ENCODE data around the gene AGPAT1.
"Not testable (repeated sequence)": the region's sequence is repeated elsewhere in the genome, so short reads cannot be mapped to it uniquely, and the experiment has no call there.

Gene AGPAT1

DNA sequence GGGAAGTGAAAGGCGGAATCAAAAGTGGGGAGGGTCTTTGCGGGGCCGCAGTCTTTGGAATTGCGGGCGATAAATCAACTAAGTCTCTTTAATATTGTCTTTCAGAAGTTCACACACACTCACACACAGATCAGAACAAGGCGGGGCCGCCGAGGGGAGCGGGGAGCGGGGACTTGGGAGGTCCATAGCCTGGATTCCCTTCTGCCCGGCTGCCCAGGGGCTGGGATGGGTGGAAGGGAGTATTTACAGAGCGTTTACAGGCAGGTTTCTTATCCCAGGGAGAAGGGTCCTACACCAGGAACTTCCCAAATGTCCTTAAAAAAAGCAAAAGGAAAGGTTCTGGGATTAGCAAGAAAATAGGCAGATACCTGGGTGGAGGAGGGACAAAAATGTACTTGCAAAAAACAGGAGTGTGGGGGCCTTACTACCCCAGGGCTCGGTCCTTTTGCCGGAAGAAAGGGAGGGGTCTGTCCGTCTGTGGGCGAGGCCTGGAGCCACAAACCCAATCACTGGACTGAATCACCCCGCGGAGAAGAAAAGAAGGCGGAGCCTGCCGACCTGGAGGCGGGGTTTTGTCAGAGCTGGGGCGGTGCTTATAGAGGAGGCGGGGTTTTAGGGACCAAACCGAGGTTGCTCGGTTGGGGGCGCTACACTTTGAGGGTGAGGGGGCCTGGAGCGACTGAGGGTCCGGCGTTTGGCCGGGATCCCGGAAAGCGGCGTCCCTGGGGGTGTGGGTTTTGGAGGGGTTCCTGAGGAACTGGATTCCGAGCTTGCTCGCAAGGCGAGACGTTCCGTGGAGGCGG, 27.4 kb downstream of the AGPAT1 start:
- peak; percentile 70 to 79 for DNase-seq (ENCODE audit: low read depth in 2 of 2)

DNA sequence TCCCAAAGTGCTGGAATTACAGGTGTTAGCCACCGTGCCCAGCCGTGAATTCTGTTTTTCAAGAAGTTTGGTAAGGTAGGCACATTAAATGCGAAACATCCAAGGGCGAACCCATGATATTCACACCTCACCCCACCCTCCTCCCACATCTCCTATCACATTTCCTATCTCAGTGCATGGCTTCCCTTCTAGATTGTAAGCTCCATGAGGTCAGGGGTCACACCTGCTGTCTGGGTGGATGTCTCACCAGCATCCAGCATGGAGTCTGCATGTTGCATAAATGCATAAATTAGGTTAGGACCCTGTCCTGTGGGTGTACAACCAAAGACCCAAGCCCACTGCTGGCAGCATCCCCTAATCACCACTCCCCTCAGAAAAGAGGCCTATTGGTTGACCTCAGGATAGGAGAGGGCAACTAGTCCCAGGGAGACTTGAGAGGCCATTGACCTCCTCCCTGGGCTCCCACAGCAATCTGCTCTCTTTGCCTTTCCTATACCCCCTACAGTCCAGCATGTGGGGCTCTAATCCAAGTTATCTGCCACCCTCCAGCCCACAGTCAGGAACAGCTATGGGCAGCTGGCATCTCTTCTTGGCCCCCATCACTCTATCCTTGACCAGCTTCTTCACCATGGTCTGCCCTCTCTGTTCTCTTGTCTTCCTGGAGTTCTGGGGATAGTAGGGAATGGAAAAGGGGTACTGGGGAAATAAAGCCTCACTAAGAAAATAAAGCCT, 28.3 kb downstream of the AGPAT1 start:
- no peak for DNase-seq (ENCODE audit: low read depth in 2 of 2)

DNA sequence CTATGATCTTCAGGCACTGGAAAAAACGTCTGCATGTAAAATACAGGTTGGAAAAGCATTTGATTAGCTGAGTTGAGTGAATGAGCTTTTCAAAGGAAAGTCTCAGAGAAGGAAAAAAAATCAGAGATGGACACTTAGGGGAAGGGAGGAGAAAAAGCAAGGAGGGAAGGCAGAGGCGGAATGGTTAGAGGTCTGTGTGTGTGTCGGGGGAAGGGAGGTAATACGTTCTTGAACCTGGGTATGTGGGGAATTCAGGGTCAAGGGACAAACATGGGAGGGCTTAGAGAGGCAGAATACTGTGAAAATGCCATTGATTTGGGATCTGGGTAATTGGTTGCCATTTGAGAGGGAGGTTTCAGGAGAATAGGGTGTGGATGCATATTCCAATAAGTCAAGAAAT, 29.2 kb downstream of the AGPAT1 start:
- DNase-seq (ENCODE audit: low read depth in 2 of 2): no peak

DNA sequence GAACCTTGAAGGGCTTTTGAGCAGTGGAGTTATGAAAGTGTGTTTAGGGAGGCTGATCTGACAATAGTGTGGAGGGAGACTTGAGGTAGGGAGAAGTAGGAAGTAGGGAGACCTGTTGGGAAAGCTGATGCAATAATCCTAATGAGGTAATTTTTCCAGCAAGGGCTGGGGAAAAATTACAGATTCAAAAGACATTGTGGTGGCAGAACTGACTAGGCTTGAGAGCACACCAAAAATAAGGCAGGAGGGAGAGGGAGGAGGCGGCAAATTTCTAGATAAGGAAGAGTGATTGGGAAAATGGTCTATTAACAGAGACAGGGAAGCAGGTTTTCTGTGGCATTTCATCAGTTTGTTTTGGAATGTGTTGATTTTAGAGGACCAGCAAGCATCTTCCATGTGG, 29.6 kb downstream of the AGPAT1 start:
- DNase-seq (ENCODE audit: low read depth in 2 of 2): no peak

DNA sequence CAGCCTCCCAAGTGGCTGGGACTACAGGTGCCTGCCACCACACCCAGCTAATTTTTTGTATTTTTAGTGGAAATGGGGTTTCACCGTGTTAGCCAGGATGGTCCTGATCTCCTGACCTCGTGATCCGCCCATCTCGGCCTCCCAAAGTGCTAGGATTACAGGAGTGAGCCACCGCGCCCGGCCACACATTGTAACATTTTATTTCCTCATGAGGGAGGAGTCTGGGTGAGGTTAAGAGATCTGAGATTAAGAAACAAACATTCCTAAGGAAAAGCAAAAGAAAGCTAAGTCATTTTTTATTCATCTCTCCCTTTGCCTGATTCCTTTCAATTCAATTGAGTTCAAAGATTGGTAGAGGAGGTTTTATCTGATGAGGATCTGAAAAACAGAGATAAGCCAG, 31.6 kb downstream of the AGPAT1 start:
- DNase-seq (ENCODE audit: low read depth in 2 of 2): not testable (repeated sequence)

DNA sequence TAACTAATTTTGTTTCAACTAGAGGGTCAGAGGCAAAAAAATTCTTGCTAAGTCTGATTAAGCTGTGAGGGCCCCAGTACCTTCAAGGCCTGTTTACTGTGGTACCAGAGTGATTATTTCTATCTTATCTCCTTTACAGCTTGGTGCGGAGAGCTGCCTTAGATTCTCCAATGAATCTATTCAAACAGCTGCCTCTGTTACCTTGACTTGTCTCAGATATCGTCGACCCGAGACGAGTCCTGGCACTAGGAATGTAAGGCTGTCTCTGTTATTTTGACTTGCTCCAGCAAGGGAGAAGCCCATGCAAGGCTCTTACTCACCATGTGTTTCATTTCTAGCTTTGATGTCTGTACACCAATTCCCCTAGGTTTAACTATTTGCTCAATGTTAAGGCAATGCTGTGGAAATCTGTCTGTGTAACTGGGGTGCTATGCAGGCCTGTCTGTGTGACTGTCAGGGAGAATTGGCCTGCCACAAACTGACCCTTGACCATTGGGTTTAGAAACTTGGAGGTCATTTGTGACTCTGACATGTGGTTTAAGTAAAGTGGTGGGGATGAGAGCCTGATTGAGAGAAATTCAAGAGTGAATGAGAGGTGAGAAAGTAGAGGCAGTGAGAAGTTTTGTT, 35.4 kb downstream of the AGPAT1 start:
- no peak for DNase-seq (ENCODE audit: low read depth in 2 of 2)

DNA sequence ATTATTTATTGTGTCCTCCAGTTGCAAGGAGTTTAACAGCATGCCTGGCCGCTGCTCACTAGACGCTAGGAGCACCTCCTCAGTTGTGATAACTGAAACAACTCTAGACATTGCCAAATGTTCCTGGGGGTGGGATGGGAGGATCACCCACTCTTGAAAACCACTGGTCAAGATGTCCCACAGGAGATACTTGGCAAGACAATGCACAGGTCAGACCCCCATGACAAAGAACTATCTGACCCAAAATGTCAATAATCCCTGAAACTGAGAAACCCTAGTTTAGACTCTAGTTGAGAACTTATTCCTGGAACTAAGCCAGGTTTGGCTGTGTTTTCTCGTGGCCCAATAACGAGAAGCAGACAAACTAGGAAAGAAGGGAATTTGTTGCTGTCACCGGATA, 36.3 kb downstream of the AGPAT1 start:
- no peak for DNase-seq (ENCODE audit: low read depth in 2 of 2)

DNA sequence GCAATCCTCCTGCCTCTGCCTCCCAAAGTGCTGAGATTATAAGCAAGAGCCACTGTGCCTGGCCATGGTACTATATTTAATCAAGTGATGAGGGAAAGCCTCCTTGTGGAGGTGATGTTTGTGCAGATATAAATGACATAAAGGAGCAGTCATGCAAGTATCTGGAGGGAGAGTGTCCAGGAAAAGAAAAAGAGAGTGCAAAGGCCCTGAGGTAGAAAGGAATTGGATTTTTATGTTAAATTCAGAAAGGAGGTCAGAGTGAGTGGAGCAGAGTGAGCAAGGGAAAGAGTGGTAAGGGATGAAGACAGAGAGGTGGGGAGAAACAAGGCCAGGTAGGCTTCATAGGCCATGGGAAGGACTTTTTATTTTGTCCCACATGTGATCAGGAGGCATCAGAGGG, 38.4 kb downstream of the AGPAT1 start:
- DNase-seq (ENCODE audit: low read depth in 2 of 2): no peak

DNA sequence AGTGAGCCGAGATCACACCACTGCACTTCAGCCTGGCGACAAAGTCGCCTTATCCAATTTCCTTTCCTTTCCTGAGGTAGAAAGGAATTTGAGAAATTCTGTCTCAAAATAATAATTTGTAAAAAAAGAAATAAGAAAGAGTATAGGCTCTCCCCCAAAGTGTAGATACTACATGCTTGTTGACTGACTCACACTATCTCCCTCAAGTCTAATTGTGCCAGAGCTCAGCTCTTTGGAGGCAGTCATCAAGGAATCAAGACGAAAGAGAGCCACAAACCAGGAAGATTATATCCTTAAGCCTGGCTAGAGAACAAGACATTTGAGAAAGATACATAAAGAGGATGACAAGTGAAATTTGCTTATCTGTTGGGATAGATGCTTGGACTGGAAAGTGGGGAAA, 42.1 kb downstream of the AGPAT1 start:
- no peak for DNase-seq (ENCODE audit: low read depth in 2 of 2)

DNA sequence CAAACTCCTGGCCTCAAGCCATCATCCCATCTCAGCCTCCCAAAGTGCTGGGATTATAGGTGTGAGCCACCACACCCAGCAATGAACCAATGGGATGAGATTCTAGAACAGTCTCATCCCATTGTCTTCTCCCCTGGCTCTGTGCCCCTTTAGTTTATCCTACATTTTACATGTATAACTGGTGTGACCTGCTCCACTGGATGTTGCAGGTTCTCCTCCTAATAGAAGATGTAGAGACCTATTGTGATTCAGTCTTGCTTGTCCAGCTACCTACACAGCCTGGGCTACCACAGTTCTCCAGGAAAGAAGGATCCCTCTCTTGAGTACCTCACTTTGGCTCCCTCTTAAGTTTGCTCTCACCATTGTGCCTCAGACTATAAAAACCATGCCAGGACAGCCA, 43.8 kb downstream of the AGPAT1 start:
- no peak for DNase-seq (ENCODE audit: low read depth in 2 of 2)

DNA sequence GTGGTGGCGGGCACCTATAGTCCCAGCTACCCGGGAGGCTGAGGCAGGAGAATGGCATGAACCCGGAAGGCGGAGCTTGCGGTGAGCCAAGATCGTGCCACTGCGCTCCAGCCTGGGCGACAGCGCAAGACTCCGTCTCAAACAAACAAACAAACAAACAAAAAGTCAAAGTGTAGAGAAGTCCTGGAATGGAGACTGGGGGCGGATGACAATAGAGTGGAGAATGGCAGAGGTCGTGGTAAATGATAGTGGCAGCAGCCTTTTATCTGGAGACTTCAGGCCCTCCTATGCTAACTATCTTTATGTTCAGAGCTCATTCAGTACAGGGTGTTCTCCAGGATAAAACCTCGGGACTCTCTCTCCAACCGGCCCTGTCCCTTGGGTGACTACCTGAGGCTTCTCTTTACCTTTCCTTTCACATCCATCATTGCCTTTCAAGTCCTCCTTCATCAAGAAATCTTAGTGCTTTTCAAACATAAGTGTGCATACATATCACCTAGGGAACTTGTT, 44.4 kb downstream of the AGPAT1 start:
- no peak for DNase-seq (ENCODE audit: low read depth in 2 of 2)

DNA sequence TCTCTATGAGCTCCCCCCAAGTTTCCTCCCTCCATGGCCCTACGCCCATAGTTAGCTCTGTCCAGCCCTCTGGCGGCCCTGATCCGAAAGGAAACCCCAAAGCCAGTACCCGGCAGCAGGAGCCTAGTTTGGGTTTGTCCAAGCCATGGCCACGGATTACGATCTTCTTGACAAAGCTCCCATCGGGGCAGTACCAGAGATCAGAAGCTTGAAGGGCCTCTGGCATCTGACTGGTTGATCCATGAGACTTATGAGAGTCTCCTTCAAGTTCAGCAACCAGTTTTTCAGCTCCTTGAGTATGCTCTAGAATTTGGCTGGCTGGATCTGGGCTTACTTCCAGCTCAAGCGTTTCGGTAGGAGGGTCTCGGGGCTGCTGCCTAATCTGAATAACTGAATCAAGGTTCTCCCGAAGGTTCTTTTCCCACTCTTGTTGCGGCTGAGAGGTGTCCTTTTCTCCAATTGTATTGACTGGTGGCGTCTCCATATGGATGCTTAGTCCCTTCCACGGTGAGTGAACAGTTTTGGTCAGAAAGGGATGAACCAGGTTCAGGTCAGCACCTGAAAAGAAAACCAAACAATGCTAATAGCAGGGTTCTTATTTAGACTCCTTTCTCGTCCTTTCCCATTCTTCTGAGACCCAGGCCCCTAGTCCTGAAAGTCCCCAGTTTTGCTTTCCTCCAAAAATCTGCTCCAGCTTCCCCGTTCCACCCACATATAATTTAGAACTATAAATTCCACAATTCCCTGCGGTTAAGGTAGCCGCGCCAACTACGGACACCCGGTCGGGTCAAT, 46.4 kb downstream of the AGPAT1 start:
- no peak for DNase-seq (ENCODE audit: low read depth in 2 of 2)

DNA sequence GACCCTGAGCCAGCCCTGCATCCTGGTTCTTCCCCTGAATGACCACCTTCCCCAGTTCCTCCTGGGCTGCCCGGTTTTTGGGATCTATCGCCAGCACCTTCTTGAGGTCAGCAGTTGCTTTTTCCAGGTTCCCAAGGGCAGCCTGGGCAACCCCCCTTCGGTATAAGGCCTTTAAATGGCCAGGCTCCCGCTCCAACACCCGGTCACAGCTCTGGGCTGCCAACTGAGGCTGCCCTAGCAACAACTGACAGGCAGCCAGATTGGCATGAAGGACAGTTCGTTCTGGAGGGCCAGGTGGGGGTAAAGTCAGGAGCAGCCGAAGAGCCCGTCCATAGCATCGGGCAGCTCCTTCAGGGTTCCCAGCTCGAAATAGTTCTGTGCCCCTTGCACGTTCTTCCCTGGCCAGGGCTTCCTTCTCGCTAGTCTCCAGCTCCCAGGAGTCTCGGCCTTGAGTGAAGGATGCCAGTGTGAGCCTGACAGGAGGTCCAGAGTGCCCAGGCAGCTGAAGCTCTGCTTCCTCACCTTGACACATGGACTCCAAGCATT, 47.1 kb downstream of the AGPAT1 start:
- no peak for DNase-seq (ENCODE audit: low read depth in 2 of 2)

DNA sequence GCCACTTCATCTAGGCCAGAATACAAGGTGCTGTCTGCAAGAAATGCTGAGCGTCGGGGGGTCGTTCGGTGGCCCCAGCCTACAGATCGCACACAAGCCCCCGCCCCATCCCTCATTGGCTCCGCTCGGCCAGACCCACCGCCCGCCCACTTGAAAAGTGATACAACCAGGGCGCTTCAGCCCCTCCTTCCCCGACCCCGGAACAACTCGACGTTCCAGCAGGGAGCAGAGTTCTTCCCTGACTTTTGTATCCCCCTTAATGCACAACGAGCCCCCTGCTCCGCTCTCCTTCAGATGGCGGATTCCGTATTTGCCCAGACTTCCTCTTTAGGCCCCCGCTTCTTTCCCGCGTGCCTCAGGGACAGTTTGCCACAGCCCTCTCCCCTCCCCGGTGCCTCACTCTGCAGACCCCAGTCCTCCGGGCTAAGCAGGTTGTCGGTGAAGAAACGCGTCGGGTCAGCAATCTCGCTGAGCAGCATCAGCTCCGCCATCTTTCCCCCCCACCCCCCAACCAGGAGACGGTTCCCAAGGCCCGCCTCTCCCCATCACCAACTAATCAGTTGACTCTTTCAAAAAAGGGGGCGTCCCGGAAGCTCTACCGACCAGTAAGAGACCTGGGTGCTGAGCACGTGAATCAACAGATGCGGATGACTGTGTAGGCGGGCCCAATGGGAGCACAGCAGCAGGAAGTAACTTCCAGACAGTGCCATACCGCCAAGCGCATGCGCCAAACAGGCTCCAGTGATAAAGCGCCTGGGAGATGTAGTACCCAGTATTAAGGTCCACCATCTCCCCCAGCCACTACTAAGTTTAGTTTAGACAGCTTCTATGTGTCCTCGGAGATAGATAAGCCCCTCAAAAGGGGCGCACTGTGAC, 47.9 kb downstream of the AGPAT1 start, which contains the start of gene ATF6B:
TSS of gene ATF6B (minus strand) at position 530 of the 876 bp plus-strand sequence. CDS start at position 491, 39 bp downstream.
- peak; percentile 97 for DNase-seq (ENCODE audit: low read depth in 2 of 2)

DNA sequence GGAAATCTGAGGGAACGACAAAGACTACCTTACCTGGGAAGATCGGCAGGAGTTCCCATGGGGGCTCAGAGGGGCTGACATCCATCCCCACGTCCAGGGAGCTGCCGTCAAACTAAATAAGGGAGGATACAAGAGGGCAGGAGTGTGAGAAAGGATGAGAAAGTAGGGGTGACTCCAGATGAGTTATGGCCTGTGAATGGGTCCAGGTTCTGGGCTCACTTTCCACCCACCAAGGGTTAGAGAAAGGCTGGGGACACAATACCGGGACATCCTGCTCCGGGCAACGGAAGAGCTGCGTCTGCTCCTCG, 48.5 kb downstream of the AGPAT1 start:
- DNase-seq (ENCODE audit: low read depth in 2 of 2): no peak

DNA sequence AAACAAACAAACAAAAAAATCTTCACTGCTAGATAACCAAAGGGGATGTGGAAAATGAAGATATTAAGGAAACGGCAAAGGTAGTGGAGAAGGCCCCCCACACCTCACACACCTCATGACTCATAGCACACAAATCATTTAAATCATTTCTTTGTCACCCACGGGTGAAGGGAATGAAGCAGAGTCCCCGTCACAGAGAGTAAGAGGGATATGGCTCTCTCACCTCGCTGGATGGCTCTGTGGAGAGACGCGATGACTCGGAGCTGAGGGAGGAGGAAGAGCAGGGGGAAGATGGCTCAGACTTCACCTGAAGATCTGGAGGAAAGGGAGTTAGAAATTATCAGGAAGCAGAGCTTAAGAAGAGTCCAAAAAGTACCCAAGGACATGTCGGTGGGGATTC, 49.0 kb downstream of the AGPAT1 start:
- DNase-seq (ENCODE audit: low read depth in 2 of 2): no peak

DNA sequence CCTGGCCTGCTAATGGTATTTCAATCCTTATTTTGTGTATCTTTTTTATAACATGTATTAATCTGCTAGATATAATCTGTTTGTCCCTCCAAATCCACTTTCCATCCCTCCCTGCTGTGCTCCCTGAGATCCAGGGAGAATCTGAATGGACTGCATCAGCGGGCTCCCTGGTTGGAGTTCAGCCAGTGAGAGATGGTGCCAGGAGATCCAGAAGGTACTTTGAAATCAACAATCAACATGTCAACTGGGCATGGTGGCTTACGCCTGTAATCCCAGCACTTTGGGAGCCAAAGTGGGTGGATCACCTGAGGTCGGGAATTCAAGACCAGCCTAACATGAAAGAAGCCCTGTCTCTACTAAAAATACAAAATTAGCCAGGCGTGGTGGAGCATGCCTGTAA, 52.2 kb downstream of the AGPAT1 start:
- DNase-seq (ENCODE audit: low read depth in 2 of 2): no peak

DNA sequence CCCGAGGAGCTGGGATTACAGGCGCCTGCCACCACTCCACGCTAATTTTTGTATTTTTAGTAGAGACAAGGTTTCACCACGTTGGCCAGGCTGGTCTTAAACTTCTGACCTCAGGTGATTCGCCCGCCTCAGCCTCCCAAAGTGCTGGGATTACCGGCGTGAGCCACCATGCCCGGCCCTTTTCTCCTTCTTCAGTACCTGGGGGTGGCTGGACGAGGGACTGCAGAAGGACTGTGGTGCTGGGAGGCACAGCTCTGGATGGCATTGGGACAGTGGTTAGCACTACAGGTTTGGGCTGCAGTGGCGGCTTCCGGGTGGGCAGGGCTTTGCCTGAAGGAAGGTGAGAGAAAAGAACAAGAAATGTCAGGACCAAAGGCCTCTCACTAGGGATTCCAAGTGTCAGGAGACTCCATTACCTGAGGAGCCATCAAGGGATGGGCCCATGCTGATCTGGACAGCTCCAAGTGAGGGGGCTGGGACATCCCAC, 55.3 kb downstream of the AGPAT1 start:
- no peak for DNase-seq (ENCODE audit: low read depth in 2 of 2)

DNA sequence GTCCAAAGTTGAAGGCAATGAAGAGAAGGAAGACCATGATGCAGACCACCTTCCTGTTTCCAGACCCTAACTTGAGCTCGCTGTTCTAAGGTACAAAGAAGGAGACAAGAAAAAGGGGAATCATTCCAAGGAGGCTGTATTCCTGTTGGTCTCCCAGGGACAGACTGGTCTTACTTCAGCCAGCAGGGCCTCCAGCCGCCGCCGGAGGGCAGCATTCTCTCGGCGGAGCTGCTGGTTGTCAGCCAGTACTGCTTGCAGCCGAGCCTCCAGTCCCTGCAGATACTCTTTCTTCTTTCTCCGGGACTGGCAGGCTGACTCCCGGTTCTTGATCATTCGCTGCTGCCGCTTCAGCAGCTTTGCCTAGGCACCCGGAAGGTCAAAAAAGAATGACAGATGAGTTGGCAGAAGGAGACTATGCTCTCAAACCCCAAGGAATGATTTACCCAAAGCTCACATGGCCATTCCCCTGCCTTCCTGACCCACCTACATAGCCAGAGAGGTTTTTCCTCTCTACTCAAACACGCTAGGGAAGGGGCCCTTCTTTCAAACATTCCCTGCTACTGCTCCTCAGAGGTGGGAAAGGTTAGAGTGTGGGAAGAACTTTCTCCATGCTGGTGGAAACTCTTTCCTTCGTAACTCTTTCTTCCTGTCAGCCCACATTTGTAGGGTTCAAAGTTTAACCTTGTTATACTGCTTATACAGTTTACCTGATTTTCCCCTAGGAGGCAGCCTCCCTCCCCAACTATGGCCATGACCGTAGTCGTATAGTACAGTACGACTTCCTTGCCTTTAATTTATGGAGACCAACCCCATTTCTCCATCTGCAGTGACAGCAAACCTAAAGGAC, 56.9 kb downstream of the AGPAT1 start:
- DNase-seq (ENCODE audit: low read depth in 2 of 2): peak; percentile 44 to 61

Measured in stimulated activated CD4-positive, alpha-beta T cell treated with anti-CD3 and anti-CD28 coated beads, Interleukin-15, amount 100 ng/mL, for 48 hours (primary cell).